ENCODE results near the gene RBPJ. TPM values are rescaled to one million over a fixed set of nuclear protein-coding genes. Genes with fewer than 3 reads are reported as not detected.

The RBPJ gene
- total and polyA plus RNA-seq, 2 of the 8 experiments (the other 6 are each of a cell fraction or from before 2014, with no cell fraction given): 65.5 to 217 TPM

DNA sequence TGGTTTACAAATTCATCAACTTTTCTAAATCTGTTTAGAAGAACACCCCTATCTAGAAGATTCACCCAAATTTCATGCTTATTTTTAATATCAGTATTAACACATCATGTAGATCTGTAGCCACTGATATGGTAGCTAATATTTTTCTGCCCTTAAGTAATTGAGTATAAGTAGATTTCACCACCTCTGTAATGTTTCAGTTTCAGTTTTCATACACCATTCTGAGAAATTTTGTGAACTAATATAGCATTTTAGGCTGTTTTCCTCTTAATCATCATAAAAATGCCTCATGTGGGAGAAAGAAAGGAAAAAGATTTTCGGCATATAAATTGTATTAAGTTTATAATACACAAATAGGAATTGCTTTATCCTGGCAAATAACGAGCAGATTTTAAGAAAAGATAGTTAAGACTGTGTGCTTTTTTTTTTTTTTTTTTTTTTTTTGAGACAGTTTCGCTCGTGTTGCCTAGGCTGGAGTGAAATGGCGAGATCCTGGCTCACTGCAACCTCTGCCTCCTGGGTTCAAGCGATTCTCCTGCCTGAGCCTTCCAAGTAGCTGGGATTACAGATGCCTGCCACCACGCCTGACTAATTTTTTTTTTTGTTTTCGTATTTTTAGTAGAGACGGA, 21.4 kb upstream of the RBPJ start (continued):
- TF ChIP-seq, protein P1, sequence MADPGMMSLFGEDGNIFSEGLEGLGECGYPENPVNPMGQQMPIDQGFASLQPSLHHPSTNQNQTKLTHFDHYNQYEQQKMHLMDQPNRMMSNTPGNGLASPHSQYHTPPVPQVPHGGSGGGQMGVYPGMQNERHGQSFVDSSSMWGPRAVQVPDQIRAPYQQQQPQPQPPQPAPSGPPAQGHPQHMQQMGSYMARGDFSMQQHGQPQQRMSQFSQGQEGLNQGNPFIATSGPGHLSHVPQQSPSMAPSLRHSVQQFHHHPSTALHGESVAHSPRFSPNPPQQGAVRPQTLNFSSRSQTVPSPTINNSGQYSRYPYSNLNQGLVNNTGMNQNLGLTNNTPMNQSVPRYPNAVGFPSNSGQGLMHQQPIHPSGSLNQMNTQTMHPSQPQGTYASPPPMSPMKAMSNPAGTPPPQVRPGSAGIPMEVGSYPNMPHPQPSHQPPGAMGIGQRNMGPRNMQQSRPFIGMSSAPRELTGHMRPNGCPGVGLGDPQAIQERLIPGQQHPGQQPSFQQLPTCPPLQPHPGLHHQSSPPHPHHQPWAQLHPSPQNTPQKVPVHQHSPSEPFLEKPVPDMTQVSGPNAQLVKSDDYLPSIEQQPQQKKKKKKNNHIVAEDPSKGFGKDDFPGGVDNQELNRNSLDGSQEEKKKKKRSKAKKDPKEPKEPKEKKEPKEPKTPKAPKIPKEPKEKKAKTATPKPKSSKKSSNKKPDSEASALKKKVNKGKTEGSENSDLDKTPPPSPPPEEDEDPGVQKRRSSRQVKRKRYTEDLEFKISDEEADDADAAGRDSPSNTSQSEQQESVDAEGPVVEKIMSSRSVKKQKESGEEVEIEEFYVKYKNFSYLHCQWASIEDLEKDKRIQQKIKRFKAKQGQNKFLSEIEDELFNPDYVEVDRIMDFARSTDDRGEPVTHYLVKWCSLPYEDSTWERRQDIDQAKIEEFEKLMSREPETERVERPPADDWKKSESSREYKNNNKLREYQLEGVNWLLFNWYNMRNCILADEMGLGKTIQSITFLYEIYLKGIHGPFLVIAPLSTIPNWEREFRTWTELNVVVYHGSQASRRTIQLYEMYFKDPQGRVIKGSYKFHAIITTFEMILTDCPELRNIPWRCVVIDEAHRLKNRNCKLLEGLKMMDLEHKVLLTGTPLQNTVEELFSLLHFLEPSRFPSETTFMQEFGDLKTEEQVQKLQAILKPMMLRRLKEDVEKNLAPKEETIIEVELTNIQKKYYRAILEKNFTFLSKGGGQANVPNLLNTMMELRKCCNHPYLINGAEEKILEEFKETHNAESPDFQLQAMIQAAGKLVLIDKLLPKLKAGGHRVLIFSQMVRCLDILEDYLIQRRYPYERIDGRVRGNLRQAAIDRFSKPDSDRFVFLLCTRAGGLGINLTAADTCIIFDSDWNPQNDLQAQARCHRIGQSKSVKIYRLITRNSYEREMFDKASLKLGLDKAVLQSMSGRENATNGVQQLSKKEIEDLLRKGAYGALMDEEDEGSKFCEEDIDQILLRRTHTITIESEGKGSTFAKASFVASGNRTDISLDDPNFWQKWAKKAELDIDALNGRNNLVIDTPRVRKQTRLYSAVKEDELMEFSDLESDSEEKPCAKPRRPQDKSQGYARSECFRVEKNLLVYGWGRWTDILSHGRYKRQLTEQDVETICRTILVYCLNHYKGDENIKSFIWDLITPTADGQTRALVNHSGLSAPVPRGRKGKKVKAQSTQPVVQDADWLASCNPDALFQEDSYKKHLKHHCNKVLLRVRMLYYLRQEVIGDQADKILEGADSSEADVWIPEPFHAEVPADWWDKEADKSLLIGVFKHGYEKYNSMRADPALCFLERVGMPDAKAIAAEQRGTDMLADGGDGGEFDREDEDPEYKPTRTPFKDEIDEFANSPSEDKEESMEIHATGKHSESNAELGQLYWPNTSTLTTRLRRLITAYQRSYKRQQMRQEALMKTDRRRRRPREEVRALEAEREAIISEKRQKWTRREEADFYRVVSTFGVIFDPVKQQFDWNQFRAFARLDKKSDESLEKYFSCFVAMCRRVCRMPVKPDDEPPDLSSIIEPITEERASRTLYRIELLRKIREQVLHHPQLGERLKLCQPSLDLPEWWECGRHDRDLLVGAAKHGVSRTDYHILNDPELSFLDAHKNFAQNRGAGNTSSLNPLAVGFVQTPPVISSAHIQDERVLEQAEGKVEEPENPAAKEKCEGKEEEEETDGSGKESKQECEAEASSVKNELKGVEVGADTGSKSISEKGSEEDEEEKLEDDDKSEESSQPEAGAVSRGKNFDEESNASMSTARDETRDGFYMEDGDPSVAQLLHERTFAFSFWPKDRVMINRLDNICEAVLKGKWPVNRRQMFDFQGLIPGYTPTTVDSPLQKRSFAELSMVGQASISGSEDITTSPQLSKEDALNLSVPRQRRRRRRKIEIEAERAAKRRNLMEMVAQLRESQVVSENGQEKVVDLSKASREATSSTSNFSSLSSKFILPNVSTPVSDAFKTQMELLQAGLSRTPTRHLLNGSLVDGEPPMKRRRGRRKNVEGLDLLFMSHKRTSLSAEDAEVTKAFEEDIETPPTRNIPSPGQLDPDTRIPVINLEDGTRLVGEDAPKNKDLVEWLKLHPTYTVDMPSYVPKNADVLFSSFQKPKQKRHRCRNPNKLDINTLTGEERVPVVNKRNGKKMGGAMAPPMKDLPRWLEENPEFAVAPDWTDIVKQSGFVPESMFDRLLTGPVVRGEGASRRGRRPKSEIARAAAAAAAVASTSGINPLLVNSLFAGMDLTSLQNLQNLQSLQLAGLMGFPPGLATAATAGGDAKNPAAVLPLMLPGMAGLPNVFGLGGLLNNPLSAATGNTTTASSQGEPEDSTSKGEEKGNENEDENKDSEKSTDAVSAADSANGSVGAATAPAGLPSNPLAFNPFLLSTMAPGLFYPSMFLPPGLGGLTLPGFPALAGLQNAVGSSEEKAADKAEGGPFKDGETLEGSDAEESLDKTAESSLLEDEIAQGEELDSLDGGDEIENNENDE (IDR thresholded peaks at IDR 0.05; ENCODE audit: insufficient replicate concordance, low read length): no peak

Data from H1 (cell line).